ENCODE results near the gene RSPO1.

Gene RSPO1

DNA sequence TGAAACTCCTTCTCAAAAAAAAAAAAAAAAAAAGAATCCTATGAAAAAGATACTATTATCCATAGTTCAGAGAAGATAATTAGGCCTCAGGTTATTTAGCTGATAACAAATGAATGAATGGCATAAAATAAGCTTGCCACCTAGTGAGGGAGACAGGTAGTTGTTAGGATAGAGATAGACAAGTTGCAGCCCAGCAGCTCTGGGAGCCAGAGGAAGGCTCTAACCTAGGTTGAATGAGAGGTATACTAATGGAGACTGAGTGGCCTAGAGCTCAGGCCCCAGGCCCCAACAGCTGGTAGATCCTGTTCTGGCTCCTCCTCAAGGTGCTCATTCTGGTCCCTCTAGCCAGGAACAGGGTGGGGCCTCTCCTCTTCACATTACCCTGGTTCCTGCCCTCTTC lies 20.6 kb upstream of the RSPO1 start:
- H3K27me3 ChIP-seq (ENCODE audit: insufficient read depth, low read length, poor library complexity) = no peaks in the 10 kb centered on the region

DNA sequence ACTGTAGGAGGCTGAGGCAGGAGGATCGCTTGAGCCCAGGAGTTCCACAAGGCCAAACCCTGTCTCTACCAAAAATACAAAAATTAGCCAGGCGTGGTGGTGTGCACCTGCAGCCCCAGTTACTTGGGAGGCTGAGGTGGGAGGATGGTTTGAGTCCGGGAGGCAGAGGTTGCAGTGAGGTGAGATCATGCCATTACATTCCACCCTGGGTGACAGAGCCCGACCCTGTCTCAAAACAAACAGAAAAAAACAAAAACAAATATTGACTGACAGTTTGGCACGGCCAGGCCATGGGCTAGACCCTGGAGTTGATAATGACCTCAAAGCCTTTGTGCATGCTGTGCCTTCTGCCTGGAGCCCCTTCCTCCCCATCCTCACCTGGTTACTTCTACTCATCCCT lies 19.2 kb upstream of the RSPO1 start:
- Histone ChIP-seq H3K27ac (ENCODE audit: low read depth, low read length) (no peak overlapping the region), H3K9ac (ENCODE audit: low read length) (no peak overlapping the region), H3K23ac (ENCODE audit: low read length) (no peak overlapping the region), H2BK120ac (ENCODE audit: low read depth, low read length) (no peak overlapping the region), H3K4me3 (ENCODE audit: low read length) (no peak overlapping the region), H3K4me2 (ENCODE audit: low read length) (no peak overlapping the region), H3K18ac (ENCODE audit: low read length) (no peak overlapping the region), H4K5ac (ENCODE audit: low read length) (no peak overlapping the region), H3K4me1 (ENCODE audit: control insufficient read depth, low read depth, low read length) (no peaks in the 10 kb centered on the region), H3K79me2 (ENCODE audit: control insufficient read depth, insufficient read depth, low read length) (no peaks in the 10 kb centered on the region), H3K79me1 (ENCODE audit: low read length) (no peaks in the 10 kb centered on the region), H2BK5ac (ENCODE audit: low read length) (no peak overlapping the region), H4K8ac (ENCODE audit: low read depth, low read length) (no peak overlapping the region), H3K36me3 (ENCODE audit: control insufficient read depth, insufficient read depth, low read length) (no peaks in the 10 kb centered on the region), H2AK5ac (ENCODE audit: low read length) (no peak overlapping the region), H3K27me3 (ENCODE audit: insufficient read depth, low read length, poor library complexity) (no peaks in the 10 kb centered on the region), H3K4ac (ENCODE audit: low read depth, low read length) (no peak overlapping the region), H3K56ac (ENCODE audit: low read length) (no peak overlapping the region), H2BK15ac (replicated peaks; ENCODE audit: low read depth) (no peak overlapping the region)
- DNase-seq = no peak
- no CpG with 5 or more reads among the region's 5 CpGs for WGBS (ENCODE audit: extremely low coverage, insufficient coverage, low lambda C conversion rate)

More for the DNA sequence above, 20.6 kb upstream of the RSPO1 start:
- Histone ChIP-seq H2BK5ac (ENCODE audit: low read length) (no peak overlapping the region), H3K4me1 (ENCODE audit: control insufficient read depth, low read depth, low read length) (no peaks in the 10 kb centered on the region), H2BK15ac (replicated peaks; ENCODE audit: low read depth) (no peak overlapping the region), H2AK5ac (ENCODE audit: low read length) (no peak overlapping the region), H3K79me1 (ENCODE audit: low read length) (no peaks in the 10 kb centered on the region), H3K79me2 (ENCODE audit: control insufficient read depth, insufficient read depth, low read length) (no peaks in the 10 kb centered on the region), H3K4me2 (ENCODE audit: low read length) (no peak overlapping the region), H4K8ac (ENCODE audit: low read depth, low read length) (no peak overlapping the region), H2BK120ac (ENCODE audit: low read depth, low read length) (no peak overlapping the region), H3K36me3 (ENCODE audit: control insufficient read depth, insufficient read depth, low read length) (no peaks in the 10 kb centered on the region), H3K27ac (ENCODE audit: low read depth, low read length) (no peak overlapping the region), H4K5ac (ENCODE audit: low read length) (no peak overlapping the region), H3K56ac (ENCODE audit: low read length) (no peak overlapping the region), H3K9ac (ENCODE audit: low read length) (no peak overlapping the region), H3K18ac (ENCODE audit: low read length) (no peak overlapping the region), H3K4me3 (ENCODE audit: low read length) (no peak overlapping the region), H3K4ac (ENCODE audit: low read depth, low read length) (no peak overlapping the region), H3K23ac (ENCODE audit: low read length) (no peak overlapping the region)
- DNase-seq = no peak

DNA sequence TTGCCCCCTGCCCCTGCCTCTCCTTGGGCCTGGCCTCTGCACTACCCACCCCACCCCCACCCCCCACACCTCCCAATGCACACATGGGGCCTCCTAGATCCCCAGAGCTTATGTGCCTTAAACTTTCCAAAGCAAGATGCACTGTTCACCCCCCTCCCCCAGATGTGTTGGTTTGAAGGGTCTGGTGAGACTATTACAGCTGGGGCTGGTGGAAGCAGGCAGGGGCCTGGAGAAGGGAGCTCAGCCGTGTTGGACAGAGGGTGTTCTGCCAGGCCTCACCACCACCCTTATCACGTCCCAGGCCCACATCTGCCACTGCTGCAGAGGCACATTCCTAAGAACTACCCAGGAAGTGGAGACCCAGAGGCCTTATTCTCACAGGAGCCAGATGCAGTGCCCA lies 18.3 kb upstream of the RSPO1 start:
- no peak overlapping the region for H3K23ac ChIP-seq (ENCODE audit: low read length)
- H3K4me1 ChIP-seq (ENCODE audit: control insufficient read depth, low read depth, low read length) = no peaks in the 10 kb centered on the region
- no peak overlapping the region for H2AK5ac ChIP-seq (ENCODE audit: low read length)
- H3K27me3 ChIP-seq (ENCODE audit: insufficient read depth, low read length, poor library complexity) = no peaks in the 10 kb centered on the region
- H3K9ac ChIP-seq (ENCODE audit: low read length) = no peak overlapping the region
- no peak overlapping the region for H3K27ac ChIP-seq (ENCODE audit: low read depth, low read length)
- H3K4me2 ChIP-seq (ENCODE audit: low read length) = no peak overlapping the region
- no peak overlapping the region for H3K18ac ChIP-seq (ENCODE audit: low read length)
- no peaks in the 10 kb centered on the region for H3K79me2 ChIP-seq (ENCODE audit: control insufficient read depth, insufficient read depth, low read length)
- no peak for DNase-seq
- no peak overlapping the region for H3K56ac ChIP-seq (ENCODE audit: low read length)
- H2BK120ac ChIP-seq (ENCODE audit: low read depth, low read length) = no peak overlapping the region
- H2BK15ac ChIP-seq (replicated peaks; ENCODE audit: low read depth) = no peak overlapping the region
- no peak overlapping the region for H3K4ac ChIP-seq (ENCODE audit: low read depth, low read length)
- H3K4me3 ChIP-seq (ENCODE audit: low read length) = no peak overlapping the region
- H4K5ac ChIP-seq (ENCODE audit: low read length) = no peak overlapping the region
- H3K79me1 ChIP-seq (ENCODE audit: low read length) = no peaks in the 10 kb centered on the region
- H2BK5ac ChIP-seq (ENCODE audit: low read length) = no peak overlapping the region
- H4K8ac ChIP-seq (ENCODE audit: low read depth, low read length) = no peak overlapping the region
- WGBS (ENCODE audit: extremely low coverage, insufficient coverage, low lambda C conversion rate) = no CpG with 5 or more reads among the region's 2 CpGs
- H3K36me3 ChIP-seq (ENCODE audit: control insufficient read depth, insufficient read depth, low read length) = no peaks in the 10 kb centered on the region

DNA sequence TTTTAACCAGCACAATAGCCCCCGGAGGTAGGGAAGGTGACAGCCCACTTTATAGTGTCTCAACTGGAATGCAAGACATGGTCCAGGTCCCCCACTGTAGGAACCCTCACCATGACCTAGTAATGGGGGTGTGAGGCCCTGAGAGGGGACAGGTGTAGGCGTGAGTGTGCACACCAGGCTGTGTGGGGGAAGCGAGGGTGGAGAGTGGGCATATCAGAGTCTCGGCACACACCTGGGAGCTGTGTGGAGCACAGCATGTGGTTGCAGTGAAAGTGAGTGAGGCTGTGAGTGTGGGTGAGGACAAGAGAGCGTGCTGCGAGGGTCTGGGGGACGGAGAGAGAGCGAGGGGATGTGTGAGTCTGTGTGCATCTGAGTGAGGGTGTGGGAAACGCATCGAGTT lies 17.1 kb upstream of the RSPO1 start:
- no peak overlapping the region for H3K56ac ChIP-seq (ENCODE audit: low read length)
- DNase-seq = no peak
- no peak overlapping the region for H3K27ac ChIP-seq (ENCODE audit: low read depth, low read length)
- no peak overlapping the region for H2BK120ac ChIP-seq (ENCODE audit: low read depth, low read length)
- no peaks in the 10 kb centered on the region for H3K27me3 ChIP-seq (ENCODE audit: insufficient read depth, low read length, poor library complexity)
- WGBS (ENCODE audit: extremely low coverage, insufficient coverage, low lambda C conversion rate) = no CpG with 5 or more reads among the region's 10 CpGs
- H3K18ac ChIP-seq (ENCODE audit: low read length) = no peak overlapping the region
- H3K9ac ChIP-seq (ENCODE audit: low read length) = no peak overlapping the region
- no peak overlapping the region for H4K5ac ChIP-seq (ENCODE audit: low read length)
- H3K4me1 ChIP-seq (ENCODE audit: control insufficient read depth, low read depth, low read length) = no peaks in the 10 kb centered on the region
- no peaks in the 10 kb centered on the region for H3K79me2 ChIP-seq (ENCODE audit: control insufficient read depth, insufficient read depth, low read length)
- no peak overlapping the region for H2BK5ac ChIP-seq (ENCODE audit: low read length)
- no peak overlapping the region for H3K23ac ChIP-seq (ENCODE audit: low read length)
- no peaks in the 10 kb centered on the region for H3K36me3 ChIP-seq (ENCODE audit: control insufficient read depth, insufficient read depth, low read length)
- H2AK5ac ChIP-seq (ENCODE audit: low read length) = no peak overlapping the region
- H4K8ac ChIP-seq (ENCODE audit: low read depth, low read length) = no peak overlapping the region
- H3K79me1 ChIP-seq (ENCODE audit: low read length) = no peaks in the 10 kb centered on the region
- no peak overlapping the region for H3K4me3 ChIP-seq (ENCODE audit: low read length)
- no peak overlapping the region for H3K4ac ChIP-seq (ENCODE audit: low read depth, low read length)
- no peak overlapping the region for H3K4me2 ChIP-seq (ENCODE audit: low read length)
- H2BK15ac ChIP-seq (replicated peaks; ENCODE audit: low read depth) = no peak overlapping the region

DNA sequence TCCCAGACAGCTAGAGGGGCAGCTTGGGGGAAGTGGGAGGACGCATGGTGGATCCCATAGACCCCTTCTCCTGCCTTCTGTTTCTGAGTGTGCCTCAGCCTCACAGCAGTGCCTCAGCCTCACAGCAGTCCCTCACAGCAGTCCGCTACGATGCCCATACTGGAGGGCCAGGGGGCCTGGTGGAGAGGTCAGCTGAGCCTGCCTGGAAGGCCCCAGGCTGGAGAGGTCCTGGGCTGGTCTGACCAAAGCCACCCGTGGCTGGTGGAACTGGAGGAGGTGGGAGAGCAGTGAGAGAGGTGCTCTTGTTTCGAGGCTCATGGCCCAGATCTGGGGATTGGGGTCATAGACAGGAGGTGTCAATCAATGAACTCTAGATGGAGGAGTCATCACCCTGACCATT lies 16.0 kb upstream of the RSPO1 start:
- Histone ChIP-seq H3K36me3 (ENCODE audit: control insufficient read depth, insufficient read depth, low read length) (no peaks in the 10 kb centered on the region), H3K27me3 (ENCODE audit: insufficient read depth, low read length, poor library complexity) (no peaks in the 10 kb centered on the region), H3K4me3 (ENCODE audit: low read length) (no peak overlapping the region), H3K56ac (ENCODE audit: low read length) (no peak overlapping the region), H2AK5ac (ENCODE audit: low read length) (no peak overlapping the region), H4K5ac (ENCODE audit: low read length) (no peak overlapping the region), H3K4me1 (ENCODE audit: control insufficient read depth, low read depth, low read length) (no peaks in the 10 kb centered on the region), H3K27ac (ENCODE audit: low read depth, low read length) (no peak overlapping the region), H4K8ac (ENCODE audit: low read depth, low read length) (no peak overlapping the region), H3K4me2 (ENCODE audit: low read length) (no peak overlapping the region), H3K9ac (ENCODE audit: low read length) (no peak overlapping the region), H3K79me1 (ENCODE audit: low read length) (no peaks in the 10 kb centered on the region), H3K4ac (ENCODE audit: low read depth, low read length) (no peak overlapping the region), H3K18ac (ENCODE audit: low read length) (no peak overlapping the region), H2BK120ac (ENCODE audit: low read depth, low read length) (no peak overlapping the region), H2BK5ac (ENCODE audit: low read length) (no peak overlapping the region), H3K79me2 (ENCODE audit: control insufficient read depth, insufficient read depth, low read length) (no peaks in the 10 kb centered on the region), H3K23ac (ENCODE audit: low read length) (no peak overlapping the region), H2BK15ac (replicated peaks; ENCODE audit: low read depth) (no peak overlapping the region)
- WGBS (ENCODE audit: extremely low coverage, insufficient coverage, low lambda C conversion rate) = no CpG with 5 or more reads among the region's 5 CpGs
- no peak for DNase-seq

DNA sequence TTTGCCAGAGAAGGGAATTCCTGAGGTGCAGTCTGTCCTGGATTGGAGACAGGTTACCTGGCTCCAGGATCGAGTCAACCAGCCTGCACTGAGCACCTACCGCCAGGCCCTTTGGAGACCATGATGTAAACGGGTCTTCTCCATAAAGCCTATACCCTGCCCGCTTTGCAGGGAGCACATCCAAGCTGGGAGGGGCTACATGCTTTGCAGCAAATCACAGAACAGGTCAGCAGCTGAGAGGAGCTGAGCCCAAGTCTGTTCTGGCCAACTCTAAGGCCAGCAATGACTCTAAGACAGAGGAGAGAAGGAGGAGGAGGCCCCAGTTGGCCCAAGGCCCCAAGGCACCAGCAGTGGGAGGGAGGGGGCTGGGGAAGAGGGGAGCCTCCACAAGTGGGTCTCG lies 15.5 kb upstream of the RSPO1 start:
- H3K27ac ChIP-seq (ENCODE audit: low read depth, low read length) = no peak overlapping the region
- DNase-seq = no peak
- no peak overlapping the region for H3K4me3 ChIP-seq (ENCODE audit: low read length)
- WGBS (ENCODE audit: extremely low coverage, insufficient coverage, low lambda C conversion rate) = no CpG with 5 or more reads among the region's 5 CpGs
- H2BK5ac ChIP-seq (ENCODE audit: low read length) = no peak overlapping the region
- no peak overlapping the region for H2BK15ac ChIP-seq (replicated peaks; ENCODE audit: low read depth)
- no peaks in the 10 kb centered on the region for H3K27me3 ChIP-seq (ENCODE audit: insufficient read depth, low read length, poor library complexity)
- H3K18ac ChIP-seq (ENCODE audit: low read length) = no peak overlapping the region
- H3K4me2 ChIP-seq (ENCODE audit: low read length) = no peak overlapping the region
- no peaks in the 10 kb centered on the region for H3K36me3 ChIP-seq (ENCODE audit: control insufficient read depth, insufficient read depth, low read length)
- H2BK120ac ChIP-seq (ENCODE audit: low read depth, low read length) = no peak overlapping the region
- no peak overlapping the region for H3K23ac ChIP-seq (ENCODE audit: low read length)
- H3K9ac ChIP-seq (ENCODE audit: low read length) = no peak overlapping the region
- H3K4me1 ChIP-seq (ENCODE audit: control insufficient read depth, low read depth, low read length) = no peaks in the 10 kb centered on the region
- no peak overlapping the region for H3K56ac ChIP-seq (ENCODE audit: low read length)
- H3K79me1 ChIP-seq (ENCODE audit: low read length) = no peaks in the 10 kb centered on the region
- H2AK5ac ChIP-seq (ENCODE audit: low read length) = no peak overlapping the region
- no peak overlapping the region for H4K8ac ChIP-seq (ENCODE audit: low read depth, low read length)
- no peak overlapping the region for H3K4ac ChIP-seq (ENCODE audit: low read depth, low read length)
- no peaks in the 10 kb centered on the region for H3K79me2 ChIP-seq (ENCODE audit: control insufficient read depth, insufficient read depth, low read length)
- no peak overlapping the region for H4K5ac ChIP-seq (ENCODE audit: low read length)

Data from mesendoderm (in vitro differentiated cells).